B cell (primary cell): ENCODE measurements around the gene GORASP2. TPM values are rescaled to one million over a fixed set of nuclear protein-coding genes. Genes with fewer than 3 reads are reported as not detected.

Source experiments
- ATAC-seq: fragments of 200-7000 bp; cut with Tn5 transposase; one replicate; pipeline ENCODE4 v1.10.0; 2021; ENCODE audit warnings: low read depth, mild to moderate bottlenecking, moderate number of reproducible peaks, moderate library complexity
- CTCF ChIA-PET: fragments of 350-600 bp; sonication (Branson Sonifier 250); formaldehyde crosslinking; loops from one replicate; lab custom pipeline; 2021; ENCODE audit warnings: antibody characterized with exemption, inconsistent platforms; lab: Charles Lee
- POLR2A ChIA-PET: fragments of 350-600 bp; sonication (Branson Sonifier 250); formaldehyde crosslinking; loops from one replicate; lab custom pipeline; 2021; ENCODE audit warnings: antibody characterized with exemption; lab: Charles Lee
- DNase-seq: peaks from one replicate; pipeline ENCODE4 v3.0.0; 2013
- H2AFZ ChIP-seq: 2 replicates; pipeline ENCODE4 v1.6.1; 2012; ENCODE audit warnings: mild to moderate bottlenecking, low read depth, low read length; ENCODE audit not compliant: insufficient read depth, poor library complexity, severe bottlenecking
- H3K27ac ChIP-seq, 2 donors: 1 replicate in 1 of 2; 2 replicates in 1 of 2; pipeline ENCODE4 v1.5.1; 2012 to 2013; ENCODE audit warnings: low read length in 2 of 2, mild to moderate bottlenecking in 2 of 2, moderate library complexity in 1 of 2
- H3K27me3 ChIP-seq, 4 experiments: fragments of 200-600 bp in 1 of 4; sonication (generic) in 1 of 4; replicated peaks in 1 of 4; 1 replicate in 2 of 4; 2 replicates in 2 of 4; pipeline versions ENCODE4 v1.6.1 to v1.7.0; 2013 to 2016; ENCODE audit warnings: low read length in 3 of 4, mild to moderate bottlenecking in 2 of 4, mixed read lengths in 1 of 4, moderate library complexity in 1 of 4; ENCODE audit not compliant: insufficient read depth in 4 of 4, control insufficient read depth in 3 of 4; ENCODE audit errors: control extremely low read depth in 1 of 4
- H3K36me3 ChIP-seq, 2 experiments: replicated peaks in 1 of 2; 1 replicate in 1 of 2; 2 replicates in 1 of 2; pipeline versions ENCODE4 v1.6.1 to v1.7.1; 2013; ENCODE audit warnings: low read length in 1 of 2; ENCODE audit not compliant: insufficient read depth in 2 of 2, control insufficient read depth in 1 of 2; ENCODE audit errors: control extremely low read depth in 1 of 2, extremely low read depth in 1 of 2
- H3K4me1 ChIP-seq, 2 donors: fragments of 200-600 bp in 1 of 2; sonication (generic) in 1 of 2; 1 replicate in 1 of 2; 2 replicates in 1 of 2; pipeline versions ENCODE4 v1.5.1 to v1.6.1; 2013 to 2017; ENCODE audit warnings: low read length in 2 of 2; ENCODE audit not compliant: control insufficient read depth in 2 of 2, insufficient read depth in 2 of 2
- H3K4me2 ChIP-seq: replicated peaks from 2 replicates; pipeline ENCODE3; 2012; ENCODE audit warnings: mild to moderate bottlenecking, low read depth, low read length; ENCODE audit not compliant: poor library complexity, severe bottlenecking
- H3K4me3 ChIP-seq, 5 experiments: fragments of 200-600 bp in 1 of 5; sonication (generic) in 1 of 5; 1 replicate in 3 of 5; 2 replicates in 2 of 5; pipeline versions ENCODE4 v1.5.1 to v1.7.0; 2011 to 2016; ENCODE audit warnings: low read length in 4 of 5, mild to moderate bottlenecking in 4 of 5, low read depth in 2 of 5, control low read depth in 1 of 5, moderate library complexity in 1 of 5; ENCODE audit not compliant: insufficient read depth in 1 of 5; ENCODE audit errors: control extremely low read depth in 1 of 5, extremely low read depth in 1 of 5
- H3K79me2 ChIP-seq: fragments of 200-600 bp; sonication (generic); one replicate; pipeline ENCODE4 v1.6.0; 2016; ENCODE audit warnings: low read length; ENCODE audit not compliant: control insufficient read depth, insufficient read depth
- H3K9ac ChIP-seq: fragments of 200-600 bp; sonication (generic); 2 replicates; pipeline ENCODE4 v1.6.1; 2017; ENCODE audit warnings: mild to moderate bottlenecking, low read length, moderate library complexity
- H3K9me3 ChIP-seq, 3 donors: one replicate each; pipeline versions ENCODE4 v1.6.1 to v1.7.1; 2013; ENCODE audit warnings: low read length in 2 of 3; ENCODE audit not compliant: control insufficient read depth in 2 of 3, insufficient read depth in 1 of 3; ENCODE audit errors: control extremely low read depth in 1 of 3
- H4K20me1 ChIP-seq: 2 replicates; pipeline ENCODE4 v1.6.0; 2012; ENCODE audit warnings: mild to moderate bottlenecking, low read length; ENCODE audit not compliant: insufficient read depth, control insufficient read depth, poor library complexity, severe bottlenecking
- H3K27ac Mint-ChIP-seq: one replicate; pipeline ENCODE4 v1.8.0; 2021; ENCODE audit warnings: mixed read lengths
- H3K27me3 Mint-ChIP-seq: one replicate; pipeline ENCODE4 v1.8.0; 2021; ENCODE audit warnings: mixed read lengths
- H3K4me1 Mint-ChIP-seq: one replicate; pipeline ENCODE4 v1.8.0; 2021; ENCODE audit warnings: mixed read lengths
- H3K4me3 Mint-ChIP-seq: one replicate; pipeline ENCODE4 v1.8.0; 2021; ENCODE audit warnings: mixed read lengths
- H3K9me3 Mint-ChIP-seq: one replicate; pipeline ENCODE4 v1.8.0; 2022; ENCODE audit warnings: mixed read lengths; ENCODE audit not compliant: insufficient read depth
- EZH2 ChIP-seq: IDR thresholded peaks from 2 replicates; pipeline ENCODE4 v1.6.1; 2012; ENCODE audit warnings: borderline replicate concordance, low read depth, mild to moderate bottlenecking, moderate library complexity, low read length; ENCODE audit not compliant: insufficient read depth, poor library complexity, severe bottlenecking
- WGBS: methylation state at CpG from one replicate; pipeline ENCODE4 v1.1.5; 2013; ENCODE audit warnings: missing lambda C conversion rate; ENCODE audit not compliant: insufficient coverage; 5-methylcytosine and 5-hydroxymethylcytosine counted together
- intact Hi-C: fragments of 100-400 bp; cut with micrococcal nuclease; formaldehyde crosslinking; loops from one replicate; pipeline ENCODE4 v1.10.0; 2022
- polyA plus RNA-seq: library from polyadenylated mRNA; depleted of rRNA; stranded (reverse); fragments of >200 nt; gene quantifications from 2 replicates; pipeline ENCODE4 v1.2.3, GENCODE V29; 2012
- total RNA-seq, 2 donors: library from RNA; stranded (reverse); fragments of 120-200 nt in 1 of 2; gene quantifications; 1 replicate in 1 of 2; 2 replicates in 1 of 2; pipeline versions ENCODE4 v1.2.3 to v1.2.4, GENCODE V29; 2013 to 2022
- TF ChIP-seq, protein P1 (sequence below): fragments of 200-600 bp; IDR thresholded peaks from one replicate; pipeline ENCODE4 v1.8.0; 2022; ENCODE audit warnings: antibody characterized with exemption, mild to moderate bottlenecking

The GORASP2 gene
- total and polyA plus RNA-seq, 2 donors (not counting 1 experiment from before 2014, with no cell fraction given) = 40.5 to 50.5 TPM

DNA sequence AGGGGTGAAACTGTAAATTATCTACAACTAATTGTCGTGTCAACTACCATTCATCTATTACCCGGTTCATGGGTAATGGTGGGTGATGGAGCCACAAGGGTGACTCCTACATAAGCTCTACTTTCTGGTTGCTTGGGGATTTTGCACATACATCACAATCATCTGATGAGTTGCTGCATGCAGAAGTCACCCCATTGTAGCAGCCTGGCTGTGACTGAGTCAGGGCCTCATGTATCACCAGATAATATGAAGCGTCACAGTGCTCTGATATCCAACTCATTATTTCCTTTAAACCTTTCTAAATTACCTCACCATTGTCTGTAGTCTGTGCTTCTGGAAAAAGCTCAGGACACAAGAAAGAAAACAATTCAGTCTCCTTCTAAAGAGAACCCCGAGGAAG lies 32.4 kb upstream of the GORASP2 start:
- H3K27ac ChIP-seq = no peak overlapping the region
- 88% methylated on average over 1 of the region's 4 CpGs for WGBS
- ATAC-seq = no peak
- no peaks in the 10 kb centered on the region for H3K36me3 ChIP-seq
- Mint-ChIP-seq H3K4me1 (no peaks in the 10 kb centered on the region), H3K9me3 (no peaks in the 10 kb centered on the region), H3K4me3 (no peak overlapping the region), H3K27ac (no peak overlapping the region), H3K27me3 (peaks cover 27% of the 10 kb centered on the region)
- DNase-seq = no peak
- intact Hi-C loops = no loop called here
- no peak overlapping the region for H3K4me2 ChIP-seq
- peaks cover 0 to 2% (median 0%) of the 10 kb centered on the region in 4 experiments for H3K27me3 ChIP-seq
- H3K4me3 ChIP-seq = no peak overlapping the region
- no peak for TF ChIP-seq EZH2
- TF ChIP-seq, protein P1, sequence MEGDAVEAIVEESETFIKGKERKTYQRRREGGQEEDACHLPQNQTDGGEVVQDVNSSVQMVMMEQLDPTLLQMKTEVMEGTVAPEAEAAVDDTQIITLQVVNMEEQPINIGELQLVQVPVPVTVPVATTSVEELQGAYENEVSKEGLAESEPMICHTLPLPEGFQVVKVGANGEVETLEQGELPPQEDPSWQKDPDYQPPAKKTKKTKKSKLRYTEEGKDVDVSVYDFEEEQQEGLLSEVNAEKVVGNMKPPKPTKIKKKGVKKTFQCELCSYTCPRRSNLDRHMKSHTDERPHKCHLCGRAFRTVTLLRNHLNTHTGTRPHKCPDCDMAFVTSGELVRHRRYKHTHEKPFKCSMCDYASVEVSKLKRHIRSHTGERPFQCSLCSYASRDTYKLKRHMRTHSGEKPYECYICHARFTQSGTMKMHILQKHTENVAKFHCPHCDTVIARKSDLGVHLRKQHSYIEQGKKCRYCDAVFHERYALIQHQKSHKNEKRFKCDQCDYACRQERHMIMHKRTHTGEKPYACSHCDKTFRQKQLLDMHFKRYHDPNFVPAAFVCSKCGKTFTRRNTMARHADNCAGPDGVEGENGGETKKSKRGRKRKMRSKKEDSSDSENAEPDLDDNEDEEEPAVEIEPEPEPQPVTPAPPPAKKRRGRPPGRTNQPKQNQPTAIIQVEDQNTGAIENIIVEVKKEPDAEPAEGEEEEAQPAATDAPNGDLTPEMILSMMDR = no peak
- H2AFZ ChIP-seq = no peak overlapping the region
- no peak overlapping the region for H3K9ac ChIP-seq
- H3K4me1 ChIP-seq = no peaks in the 10 kb centered on the region
- no peaks in the 10 kb centered on the region for H3K9me3 ChIP-seq
- H3K79me2 ChIP-seq = no peaks in the 10 kb centered on the region
- ChIA-PET CTCF (interaction anchor here (1.3 kb wide), 1 partner anchor 24 kb away, joined by 6 read pairs; no protein-coding TSS in a partner anchor), POLR2A (no interaction called here)
- H4K20me1 ChIP-seq = no peaks in the 10 kb centered on the region

- H3K27me3 ChIP-seq = peaks cover 0 to 2% (median 0%) of the 10 kb centered on the region in 4 experiments
Observed at GRCh38 chr2:170897108-170897507, 31.9 kb upstream of the GORASP2 start.

More at GRCh38 chr2:170897108-170897507, 31.9 kb upstream of the GORASP2 start:
- DNase-seq (no peak), ATAC-seq (no peak)
- H3K79me2 ChIP-seq = no peaks in the 10 kb centered on the region
- H3K4me1 ChIP-seq = no peaks in the 10 kb centered on the region
- H2AFZ ChIP-seq = no peak overlapping the region
- H3K4me2 ChIP-seq = no peak overlapping the region
- no peaks in the 10 kb centered on the region for H3K4me1 Mint-ChIP-seq
- no CpG with 5 or more reads among the region's 6 CpGs for WGBS
- no peak overlapping the region for H3K27ac ChIP-seq
- no peak overlapping the region for H3K4me3 ChIP-seq
- no peak overlapping the region for H3K9ac ChIP-seq
- H3K27ac Mint-ChIP-seq = no peak overlapping the region
- no peaks in the 10 kb centered on the region for H3K36me3 ChIP-seq
- peaks cover 31% of the 10 kb centered on the region for H3K27me3 Mint-ChIP-seq
- TF ChIP-seq, protein P1 = no peak
- no peak for TF ChIP-seq EZH2
- no peaks in the 10 kb centered on the region for H3K9me3 Mint-ChIP-seq
- ChIA-PET POLR2A (no interaction called here), CTCF (no interaction called here)
- peaks cover 0 to 1% (median 0%) of the 10 kb centered on the region in 3 donors for H3K9me3 ChIP-seq
- H3K4me3 Mint-ChIP-seq = no peak overlapping the region
- no peaks in the 10 kb centered on the region for H4K20me1 ChIP-seq
- intact Hi-C loops = no loop called here
